Activated naive CD8-positive, alpha-beta T cell treated with anti-CD3 and anti-CD28 coated beads, Interleukin-2, amount 10 ng/mL, durations not matched to agents 7 days and 5 days (primary cell): ENCODE data around the gene SETD4. TPM values are rescaled to one million over a fixed set of nuclear protein-coding genes. Genes with fewer than 3 reads are reported as not detected.
A peak's percentile ranks its signal among the peaks of the same experiment; 100 is the strongest.

Experiments
- ATAC-seq: fragments of 150-1000 bp; cut with Tn5 transposase; one replicate; pipeline ENCODE4 v1.10.0; 2021; ENCODE audit warnings: low read depth, moderate library complexity
- POLR2A ChIA-PET: fragments of 350-600 bp; sonication (Branson Sonifier 250); formaldehyde crosslinking; loops from one replicate; lab custom pipeline; 2021; ENCODE audit warnings: antibody characterized with exemption; lab: Charles Lee
- DNase-seq: peaks from one replicate; pipeline ENCODE4 v3.0.0; 2021
- H3K27ac Mint-ChIP-seq: one replicate; pipeline ENCODE4 v1.8.0; 2022; ENCODE audit warnings: mild to moderate bottlenecking, mixed read lengths
- H3K27me3 Mint-ChIP-seq: one replicate; pipeline ENCODE4 v1.8.0; 2022; ENCODE audit warnings: mild to moderate bottlenecking, moderate library complexity, mixed read lengths
- H3K36me3 Mint-ChIP-seq: one replicate; pipeline ENCODE4 v1.8.0; 2021; ENCODE audit warnings: mild to moderate bottlenecking, mixed read lengths
- H3K4me1 Mint-ChIP-seq: one replicate; pipeline ENCODE4 v1.8.0; 2021; ENCODE audit warnings: mixed read lengths
- H3K4me3 Mint-ChIP-seq: one replicate; pipeline ENCODE4 v1.8.0; 2022; ENCODE audit warnings: mild to moderate bottlenecking, moderate library complexity, mixed read lengths
- H3K9me3 Mint-ChIP-seq: one replicate; pipeline ENCODE4 v1.8.0; 2021; ENCODE audit warnings: mixed read lengths
- total RNA-seq, 2 experiments: library from RNA; stranded (reverse); gene quantifications; one replicate each; pipeline ENCODE4 v1.2.3, GENCODE V29; 2021

SETD4 gene
- total RNA-seq, 2 experiments from 2014 or later, result 20.5 to 29.7 TPM

- POLR2A ChIA-PET, result interaction anchor here (1.2 kb wide), 1 partner anchor 13 kb away, joined by 4 read pairs; the partner anchor contains the start of gene SETD4
- no peak overlapping the region for H3K4me3 Mint-ChIP-seq
- peaks cover 36% of the 10 kb centered on the region for H3K36me3 Mint-ChIP-seq
- ATAC-seq (no peak), DNase-seq (no peak)
- no peak overlapping the region for H3K27ac Mint-ChIP-seq
- no peaks in the 10 kb centered on the region for H3K27me3 Mint-ChIP-seq
- peaks cover 7% of the 10 kb centered on the region for H3K9me3 Mint-ChIP-seq
- H3K4me1 Mint-ChIP-seq, result peaks cover 37% of the 10 kb centered on the region
These were observed 12.9 kb upstream of the SETD4 start for GRCh38 chr21:36073181-36073580.

- peaks cover 36% of the 10 kb centered on the region for H3K36me3 Mint-ChIP-seq
- no peak overlapping the region for H3K27ac Mint-ChIP-seq
- peaks cover 35% of the 10 kb centered on the region for H3K4me1 Mint-ChIP-seq
- DNase-seq (no peak), ATAC-seq (no peak)
- POLR2A ChIA-PET, result interaction anchor here (1.2 kb wide), 1 partner anchor 13 kb away, joined by 4 read pairs; the partner anchor contains the start of gene SETD4
- H3K9me3 Mint-ChIP-seq, result peaks cover 7% of the 10 kb centered on the region
- H3K27me3 Mint-ChIP-seq, result no peaks in the 10 kb centered on the region
- H3K4me3 Mint-ChIP-seq, result peak overlapping the region; percentile 40
These were observed 12.3 kb upstream of the SETD4 start for GRCh38 chr21:36072453-36073162.

- peak overlapping the region; percentile 88 for H3K4me3 Mint-ChIP-seq
- peak overlapping the region; percentile 62 for H3K27ac Mint-ChIP-seq
- DNase-seq (no peak), ATAC-seq (no peak)
- POLR2A ChIA-PET, result interaction anchor here (0.7 to 3.3 kb wide), 6 partner anchors 8 to 908 kb away, joined by 5 to 43 read pairs (median 7); partner anchors contain the start of genes MORC3 and SETD4
- H3K27me3 Mint-ChIP-seq, result no peaks in the 10 kb centered on the region
- peaks cover 8% of the 10 kb centered on the region for H3K9me3 Mint-ChIP-seq
- peaks cover 32% of the 10 kb centered on the region for H3K4me1 Mint-ChIP-seq
- H3K36me3 Mint-ChIP-seq, result peaks cover 33% of the 10 kb centered on the region
These were observed 10.7 kb upstream of the SETD4 start for GRCh38 chr21:36070999-36071398.

GRCh38 chr21:36069713-36070583 lies 9.6 kb upstream of the SETD4 start, which contains the start of gene CBR1:
CBR1 (plus strand) TSS chr21:36070024; CDS start chr21:36070116, 92 bp downstream.
- peak within 1 kb of the TSS; percentile 88 for H3K4me3 Mint-ChIP-seq
- POLR2A ChIA-PET, result interaction anchor here (0.7 to 3.3 kb wide), 8 partner anchors 9 to 250 kb away, joined by 3 to 43 read pairs (median 6); partner anchors contain the start of genes MORC3 and SETD4
- peak; percentile 97 for ATAC-seq
- peaks cover 8% of the 10 kb centered on the region for H3K9me3 Mint-ChIP-seq
- peak; percentile 91 for DNase-seq
- H3K27ac Mint-ChIP-seq, result peak within 1 kb of the TSS; percentile 87
- H3K27me3 Mint-ChIP-seq, result no peaks in the 10 kb centered on the region
- peaks cover 33% of the 10 kb centered on the region for H3K36me3 Mint-ChIP-seq
- H3K4me1 Mint-ChIP-seq, result peaks cover 37% of the 10 kb centered on the region

- peaks cover 37% of the 10 kb centered on the region for H3K4me1 Mint-ChIP-seq
- POLR2A ChIA-PET, result interaction anchor here (0.7 to 3.3 kb wide), 8 partner anchors 9 to 251 kb away, joined by 3 to 43 read pairs (median 6); partner anchors contain the start of genes MORC3 and SETD4
- no peaks in the 10 kb centered on the region for H3K27me3 Mint-ChIP-seq
- peaks cover 8% of the 10 kb centered on the region for H3K9me3 Mint-ChIP-seq
- DNase-seq (no peak), ATAC-seq (no peak)
- peaks cover 33% of the 10 kb centered on the region for H3K36me3 Mint-ChIP-seq
- H3K4me3 Mint-ChIP-seq, result peak overlapping the region; percentile 88
- no peak overlapping the region for H3K27ac Mint-ChIP-seq
These were observed 8.5 kb upstream of the SETD4 start for GRCh38 chr21:36068748-36069398.

- peaks cover 22% of the 10 kb centered on the region for H3K4me1 Mint-ChIP-seq
- POLR2A ChIA-PET, result interaction anchor here (1.2 kb wide), 1 partner anchor 13 kb away, joined by 5 read pairs; no protein-coding TSS in a partner anchor
These were observed 5.2 kb upstream of the SETD4 start for GRCh38 chr21:36065497-36066036.

GRCh38 chr21:36064085-36064460 lies 3.7 kb upstream of the SETD4 start:
- DNase-seq, result no peak
- POLR2A ChIA-PET, result no interaction called here
- peaks cover 5% of the 10 kb centered on the region for H3K36me3 Mint-ChIP-seq
- no peak overlapping the region for H3K4me3 Mint-ChIP-seq
- H3K9me3 Mint-ChIP-seq, result peaks cover 5% of the 10 kb centered on the region
- peaks cover 18% of the 10 kb centered on the region for H3K4me1 Mint-ChIP-seq
- ATAC-seq, result no peak
- no peak overlapping the region for H3K27ac Mint-ChIP-seq
- H3K27me3 Mint-ChIP-seq, result no peaks in the 10 kb centered on the region

More at GRCh38 chr21:36065497-36066036, 5.2 kb upstream of the SETD4 start:
- Mint-ChIP-seq H3K36me3 (peaks cover 11% of the 10 kb centered on the region), H3K27ac (no peak overlapping the region), H3K27me3 (no peaks in the 10 kb centered on the region), H3K9me3 (peaks cover 8% of the 10 kb centered on the region), H3K4me3 (no peak overlapping the region)
- ATAC-seq (peak; percentile 10), DNase-seq (no peak)

- POLR2A ChIA-PET, result no interaction called here
- no peaks in the 10 kb centered on the region for H3K27me3 Mint-ChIP-seq
- H3K4me3 Mint-ChIP-seq, result no peak overlapping the region
These were observed 3.2 kb upstream of the SETD4 start for GRCh38 chr21:36063375-36064084.

GRCh38 chr21:36061445-36061844 lies 1.1 kb upstream of the SETD4 start:
- DNase-seq, result no peak
- ATAC-seq, result no peak
- Mint-ChIP-seq H3K4me1 (peaks cover 22% of the 10 kb centered on the region), H3K4me3 (no peak overlapping the region), H3K36me3 (peaks cover 9% of the 10 kb centered on the region), H3K9me3 (no peaks in the 10 kb centered on the region), H3K27ac (no peak overlapping the region), H3K27me3 (no peaks in the 10 kb centered on the region)
- POLR2A ChIA-PET, result no interaction called here

More at GRCh38 chr21:36063375-36064084, 3.2 kb upstream of the SETD4 start:
- no peak overlapping the region for H3K27ac Mint-ChIP-seq
- peaks cover 15% of the 10 kb centered on the region for H3K4me1 Mint-ChIP-seq
- peaks cover 1% of the 10 kb centered on the region for H3K36me3 Mint-ChIP-seq
- no peak for ATAC-seq
- DNase-seq, result no peak
- H3K9me3 Mint-ChIP-seq, result peaks cover 1% of the 10 kb centered on the region

GRCh38 chr21:36059823-36060158 lies 535 bp downstream of the SETD4 start:
- H3K4me1 Mint-ChIP-seq, result peaks cover 18% of the 10 kb centered on the region
- H3K27me3 Mint-ChIP-seq, result no peaks in the 10 kb centered on the region
- H3K27ac Mint-ChIP-seq, result peak overlapping the region; percentile 96
- H3K4me3 Mint-ChIP-seq, result peak overlapping the region; percentile 90
- peak; percentile 34 for ATAC-seq
- H3K9me3 Mint-ChIP-seq, result no peaks in the 10 kb centered on the region
- POLR2A ChIA-PET, result interaction anchor here (0.7 to 2.8 kb wide), 11 partner anchors 11 to 1207 kb away, joined by 3 to 43 read pairs (median 4); partner anchors contain the start of genes CBR1, MORC3 and VPS26C
- peaks cover 17% of the 10 kb centered on the region for H3K36me3 Mint-ChIP-seq
- DNase-seq, result no peak

GRCh38 chr21:36055551-36055950 lies 4.8 kb downstream of the SETD4 start:
- no peak overlapping the region for H3K4me3 Mint-ChIP-seq
- no peak overlapping the region for H3K27ac Mint-ChIP-seq
- no peaks in the 10 kb centered on the region for H3K9me3 Mint-ChIP-seq
- H3K4me1 Mint-ChIP-seq, result peaks cover 17% of the 10 kb centered on the region
- no peak for DNase-seq
- no peak for ATAC-seq
- no peaks in the 10 kb centered on the region for H3K27me3 Mint-ChIP-seq
- H3K36me3 Mint-ChIP-seq, result peaks cover 26% of the 10 kb centered on the region
- POLR2A ChIA-PET, result interaction anchor here (1.4 kb wide), 1 partner anchor 14 kb away, joined by 4 read pairs; the partner anchor contains the start of gene CBR1

- H3K27ac Mint-ChIP-seq, result no peak overlapping the region
- H3K4me3 Mint-ChIP-seq, result no peak overlapping the region
- H3K27me3 Mint-ChIP-seq, result no peaks in the 10 kb centered on the region
- POLR2A ChIA-PET, result interaction anchor here (1.3 kb wide), 1 partner anchor 24 kb away, joined by 3 read pairs; no protein-coding TSS in a partner anchor
- H3K36me3 Mint-ChIP-seq, result peaks cover 41% of the 10 kb centered on the region
- H3K4me1 Mint-ChIP-seq, result peaks cover 15% of the 10 kb centered on the region
- H3K9me3 Mint-ChIP-seq, result no peaks in the 10 kb centered on the region
- ATAC-seq (no peak), DNase-seq (no peak)
These were observed 6.6 kb downstream of the SETD4 start for GRCh38 chr21:36053715-36054062.
